HCT116 (cell line): Measurements from ENCODE around the gene PIAS2. TPM values are rescaled to one million over a fixed set of nuclear protein-coding genes. Genes with fewer than 3 reads are reported as not detected.

Experiments used
- ATAC-seq: fragments of 200-7000 bp; cut with Tn5 transposase; 2 replicates; pipeline ENCODE4 v1.9.1; 2020; ENCODE audit warnings: mild to moderate bottlenecking, moderate library complexity
- BruUV-seq: library from RNA; stranded (reverse); fragments of 400-500 nt; replicated peaks from 2 replicates; lab custom pipeline; 2021; lab: Mats Ljungman, UMichigan
- CTCF ChIA-PET: fragments of 300-600 bp; sonication (Branson Sonifier 250); formaldehyde crosslinking; loops from one replicate; lab custom pipeline; 2021; ENCODE audit warnings: antibody characterized with exemption; lab: Charles Lee
- POLR2A ChIA-PET: fragments of 300-600, 350-600 bp; sonication (Branson Sonifier 250); formaldehyde crosslinking; loops from one replicate; lab custom pipeline; 2021; ENCODE audit warnings: antibody characterized with exemption; lab: Charles Lee
- RAD21 ChIA-PET, 2 experiments: fragments of 300-600 bp; sonication (Branson Sonifier 250); formaldehyde crosslinking; loops; one replicate each; lab custom pipeline; 2023; ENCODE audit warnings: low total read pairs in 2 of 2; ENCODE audit not compliant: uncharacterized antibody in 2 of 2, unreplicated experiment in 2 of 2, low non-redundant PET in 1 of 2; lab: Charles Lee
- DNase-seq: peaks from one replicate; pipeline ENCODE4 v3.0.0-alpha.2; 2010; ENCODE audit warnings: low read depth, low spot score
- H2AFZ ChIP-seq: fragments of 200-600 bp; shearing (Covaris generic), sonication (generic); 2 replicates; pipeline ENCODE4 v1.6.1; 2017; ENCODE audit warnings: low read depth, mixed run types, mixed read lengths, antibody characterized with exemption, low read length; ENCODE audit not compliant: poor library complexity, severe bottlenecking
- H3K27ac ChIP-seq: 2 replicates; pipeline ENCODE4 v1.5.1; 2012; ENCODE audit warnings: low read depth, low read length
- H3K27me3 ChIP-seq: fragments of 200-600 bp; sonication (generic); 2 replicates; pipeline ENCODE4 v1.6.1; 2016; ENCODE audit warnings: mixed run types, low read length, mixed read lengths; ENCODE audit not compliant: insufficient read depth
- H3K36me3 ChIP-seq, 2 experiments: fragments of 200-500 bp in 1 of 2; fragments of 200-600 bp in 1 of 2; sonication (Bioruptor generic) in 1 of 2; sonication (generic) in 1 of 2; 2 replicates each; pipeline versions ENCODE4 v1.5.1 to v1.6.1; 2014 to 2016; ENCODE audit warnings: low read length in 2 of 2, inconsistent platforms in 1 of 2, mixed read lengths in 1 of 2, mixed run types in 1 of 2; ENCODE audit not compliant: insufficient read depth in 2 of 2, control insufficient read depth in 1 of 2
- H3K4me1 ChIP-seq, 2 experiments: fragments of 200-600 bp in 1 of 2; sonication (generic) in 1 of 2; 2 replicates each; pipeline versions ENCODE4 v1.5.1 to v1.6.1; 2012 to 2017; ENCODE audit warnings: low read length in 2 of 2, inconsistent platforms in 1 of 2, mild to moderate bottlenecking in 1 of 2, mixed read lengths in 1 of 2, mixed run types in 1 of 2, moderate library complexity in 1 of 2; ENCODE audit not compliant: insufficient read depth in 2 of 2, control insufficient read depth in 1 of 2
- H3K4me2 ChIP-seq: fragments of 200-600 bp; sonication (generic); 2 replicates; pipeline ENCODE4 v1.6.1; 2017; ENCODE audit warnings: mixed run types, low read length, mixed read lengths
- H3K4me3 ChIP-seq, 2 experiments: fragments of 200-600 bp in 1 of 2; sonication (generic) in 1 of 2; replicated peaks in 1 of 2; 2 replicates each; pipeline ENCODE4 v1.5.1; 2011 to 2016; ENCODE audit warnings: low read length in 2 of 2, control low read depth in 1 of 2, low read depth in 1 of 2, mild to moderate bottlenecking in 1 of 2, mixed read lengths in 1 of 2, mixed run types in 1 of 2
- H3K79me2 ChIP-seq: fragments of 200-600 bp; sonication (generic); 2 replicates; pipeline ENCODE4 v1.6.1; 2017; ENCODE audit warnings: mild to moderate bottlenecking, mixed run types, low read length, moderate library complexity, mixed read lengths; ENCODE audit not compliant: insufficient read depth
- H3K9ac ChIP-seq: fragments of 200-600 bp; sonication (generic); 2 replicates; pipeline ENCODE4 v1.6.1; 2016; ENCODE audit warnings: low read length, mixed read lengths
- H3K9me2 ChIP-seq: fragments of 200-600 bp; sonication (generic), shearing (Covaris generic); 2 replicates; pipeline ENCODE4 v1.6.1; 2017; ENCODE audit warnings: mixed run types, mild to moderate bottlenecking, moderate library complexity; ENCODE audit not compliant: insufficient read depth
- H3K9me3 ChIP-seq, 2 experiments: fragments of 200-500 bp in 1 of 2; fragments of 200-600 bp in 1 of 2; sonication (Bioruptor generic) in 1 of 2; sonication (generic) in 1 of 2; 2 replicates each; pipeline ENCODE4 v1.6.1; 2014 to 2017; ENCODE audit warnings: low read length in 2 of 2, mixed read lengths in 2 of 2, inconsistent platforms in 1 of 2, low read depth in 1 of 2, mild to moderate bottlenecking in 1 of 2, mixed run types in 1 of 2, moderate library complexity in 1 of 2; ENCODE audit not compliant: control insufficient read depth in 1 of 2, insufficient read depth in 1 of 2
- H4K20me1 ChIP-seq: fragments of 200-600 bp; sonication (generic), shearing (Covaris generic); 2 replicates; pipeline ENCODE4 v1.6.1; 2017; ENCODE audit warnings: mixed run types, mild to moderate bottlenecking, moderate library complexity; ENCODE audit not compliant: insufficient read depth
- ATF3 ChIP-seq: IDR thresholded peaks from 2 replicates; pipeline ENCODE4 v1.6.1; 2012
- FOSL1 ChIP-seq: IDR thresholded peaks from 2 replicates; pipeline ENCODE4 v1.6.1; 2012; ENCODE audit warnings: low read depth
- JUND ChIP-seq: IDR thresholded peaks from 2 replicates; pipeline ENCODE4 v1.6.1; 2012
- SP1 ChIP-seq: IDR thresholded peaks from 2 replicates; pipeline ENCODE4 v1.6.1; 2012; ENCODE audit warnings: low read depth
- ZBTB33 ChIP-seq: IDR thresholded peaks from 2 replicates; pipeline ENCODE4 v1.6.1; 2011; ENCODE audit warnings: mild to moderate bottlenecking, low read length, moderate library complexity; ENCODE audit not compliant: insufficient replicate concordance; ENCODE audit errors: extremely low read depth
- intact Hi-C: fragments of 100-400 bp; cut with micrococcal nuclease; formaldehyde crosslinking; loops from 2 replicates; pipeline ENCODE4 v1.10.0; 2022
- total RNA-seq: library from RNA; stranded (reverse); gene quantifications from one replicate; pipeline ENCODE4 v1.2.1, GENCODE V29; 2021; ENCODE audit not compliant: unreplicated experiment

The PIAS2 gene
- total RNA-seq, 1 experiment from 2014 or later, result 31.7 TPM

GRCh38 chr18:46916551-46917107, 678 bp downstream of the PIAS2 start (continued):
- TF ChIP-seq ZBTB33 (no peak), ATF3 (no peak), JUND (no peak)
- TF ChIP-seq, all 23 proteins: peak for 0

- ChIA-PET RAD21 (no interaction called here), CTCF (no interaction called here), POLR2A (no interaction called here)
- TF ChIP-seq FOSL1 (no peak), SP1 (no peak)
- H4K20me1 ChIP-seq, result no peaks in the 10 kb centered on the region
- ATAC-seq, result no peak
- peaks cover 59% of the 10 kb centered on the region for H3K79me2 ChIP-seq
- H3K4me1 ChIP-seq, result peaks cover 4 to 18% of the 10 kb centered on the region in 2 experiments; a peak in 3 of 4 replicates
- H3K9me2 ChIP-seq, result no peaks in the 10 kb centered on the region
- no peaks in the 10 kb centered on the region for H3K27me3 ChIP-seq
- intact Hi-C loops, result no loop called here
- BruUV-seq, result TSS peak; percentile 47
- peak overlapping the region; percentile 83 for H3K4me2 ChIP-seq
- H3K9me3 ChIP-seq, result no peaks in the 10 kb centered on the region
- H3K4me3 ChIP-seq, result peak overlapping the region; percentile 59 to 76
- no peak for DNase-seq
- H3K36me3 ChIP-seq, result no peaks in the 10 kb centered on the region
- peak overlapping the region; percentile 73 for H3K9ac ChIP-seq
- H3K27ac ChIP-seq, result no peak overlapping the region; the same call in 1 of the 2 replicates
- H2AFZ ChIP-seq, result no peak overlapping the region
These were observed 1.3 kb downstream of the PIAS2 start for GRCh38 chr18:46915800-46916550.
